Ishikawa (cell line): ENCODE measurements around the gene CCDC8.

Source experiments
- CEBPB ChIP-seq: IDR thresholded peaks from 2 replicates; pipeline ENCODE4 v1.6.1; 2012
- CREB1 ChIP-seq: IDR thresholded peaks from 2 replicates; pipeline ENCODE4 v1.6.1; 2012; ENCODE audit warnings: low read depth
- EGR1 ChIP-seq: IDR thresholded peaks from 2 replicates; pipeline ENCODE4 v1.6.1; 2012
- EP300 ChIP-seq: IDR thresholded peaks from 2 replicates; pipeline ENCODE4 v1.6.1; 2012; ENCODE audit warnings: borderline replicate concordance
- FOXM1 ChIP-seq: IDR thresholded peaks from 2 replicates; pipeline ENCODE4 v1.6.1; 2012; ENCODE audit warnings: low read depth, borderline replicate concordance
- MAX ChIP-seq: IDR thresholded peaks from 2 replicates; pipeline ENCODE4 v1.6.1; 2012
- NFIC ChIP-seq: IDR thresholded peaks from 2 replicates; pipeline ENCODE4 v1.6.1; 2012
- RAD21 ChIP-seq: IDR thresholded peaks from 2 replicates; pipeline ENCODE4 v1.6.1; 2012; ENCODE audit warnings: low read depth
- REST ChIP-seq: IDR thresholded peaks from 2 replicates; pipeline ENCODE4 v1.6.1; 2012; ENCODE audit warnings: low read depth, mild to moderate bottlenecking
- TAF1 ChIP-seq: IDR thresholded peaks from 2 replicates; pipeline ENCODE4 v1.6.1; 2012; ENCODE audit warnings: low read depth, mild to moderate bottlenecking
- TCF12 ChIP-seq: IDR thresholded peaks from 2 replicates; pipeline ENCODE4 v1.6.1; 2012; ENCODE audit warnings: low read depth
- TEAD4 ChIP-seq: IDR thresholded peaks from 2 replicates; pipeline ENCODE4 v1.6.1; 2012
- YY1 ChIP-seq: IDR thresholded peaks from 2 replicates; pipeline ENCODE4 v1.6.1; 2012; ENCODE audit warnings: low read depth
- ZBTB7A ChIP-seq: IDR thresholded peaks from 2 replicates; pipeline ENCODE4 v1.6.1; 2012; ENCODE audit warnings: low read depth
- TF ChIP-seq, protein P1 (sequence below): IDR thresholded peaks from 2 replicates; pipeline ENCODE4 v1.6.1; 2012

The CCDC8 gene

DNA sequence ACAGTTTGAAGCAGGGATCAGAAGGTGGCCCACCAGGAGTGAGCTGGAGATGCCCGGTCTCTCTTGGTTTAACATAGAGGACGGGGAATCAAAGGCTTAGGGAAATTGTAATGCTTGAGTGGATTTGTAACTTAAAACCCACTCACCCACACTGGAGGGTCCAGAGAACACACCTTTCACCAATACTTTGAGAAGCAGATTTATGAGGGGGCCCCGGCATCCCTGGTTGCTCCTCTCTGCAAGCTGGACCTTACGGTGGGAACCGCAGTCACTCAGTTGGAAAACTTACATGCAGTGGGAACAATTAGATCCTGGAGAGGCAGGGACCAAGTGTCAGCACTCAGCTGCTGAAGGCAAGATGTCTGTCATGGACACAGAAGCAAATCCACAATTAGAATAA lies 45.9 kb downstream of the CCDC8 start:
- TF ChIP-seq TEAD4 (no peak), MAX (no peak), YY1 (no peak), TCF12 (no peak), FOXM1 (no peak), RAD21 (no peak), EP300 (no peak), CEBPB (no peak), EGR1 (no peak), ZBTB7A (no peak), REST (no peak), TAF1 (no peak), CREB1 (no peak), NFIC (no peak)
- TF ChIP-seq, protein P1, sequence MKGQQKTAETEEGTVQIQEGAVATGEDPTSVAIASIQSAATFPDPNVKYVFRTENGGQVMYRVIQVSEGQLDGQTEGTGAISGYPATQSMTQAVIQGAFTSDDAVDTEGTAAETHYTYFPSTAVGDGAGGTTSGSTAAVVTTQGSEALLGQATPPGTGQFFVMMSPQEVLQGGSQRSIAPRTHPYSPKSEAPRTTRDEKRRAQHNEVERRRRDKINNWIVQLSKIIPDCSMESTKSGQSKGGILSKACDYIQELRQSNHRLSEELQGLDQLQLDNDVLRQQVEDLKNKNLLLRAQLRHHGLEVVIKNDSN, result no peak

- TF ChIP-seq MAX (no peak), EGR1 (no peak), CEBPB (no peak), FOXM1 (no peak), ZBTB7A (no peak), NFIC (no peak), REST (no peak), RAD21 (no peak), TAF1 (no peak), TCF12 (no peak), CREB1 (no peak), EP300 (no peak), YY1 (no peak), TEAD4 (no peak)
- TF ChIP-seq, protein P1, result no peak
Measured at GRCh38 chr19:46366620-46367292, 46.6 kb downstream of the CCDC8 start.

DNA sequence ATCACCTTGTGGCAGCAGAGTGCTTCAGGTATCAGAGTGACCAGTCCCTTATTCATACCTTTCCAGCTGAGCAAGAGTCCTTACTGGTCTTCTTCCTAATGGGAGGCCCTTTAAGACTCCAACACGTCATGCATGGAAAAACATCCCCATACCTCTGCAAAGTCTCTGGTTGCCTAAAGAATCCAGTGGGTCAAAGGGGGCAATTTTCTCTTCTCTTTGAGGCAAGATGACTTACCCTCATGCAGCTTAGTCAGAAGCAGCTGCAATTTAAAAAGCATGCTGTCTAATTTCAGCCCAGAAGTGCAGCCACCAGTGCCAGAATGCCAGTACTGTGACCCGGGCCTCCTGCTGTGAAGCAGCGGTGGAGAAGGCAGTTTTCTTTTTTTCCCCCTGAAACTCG lies 47.8 kb downstream of the CCDC8 start:
- TF ChIP-seq TEAD4 (no peak), EP300 (no peak), MAX (no peak), CREB1 (no peak), TCF12 (no peak), YY1 (no peak), FOXM1 (no peak), EGR1 (no peak), RAD21 (no peak), ZBTB7A (no peak), REST (no peak), CEBPB (no peak), NFIC (no peak), TAF1 (no peak)
- TF ChIP-seq, protein P1, result no peak
